Measurements from ENCODE around the gene GDPD5.
A peak's percentile ranks its signal among the peaks of the same experiment; 100 is the strongest.

Gene GDPD5

DNA sequence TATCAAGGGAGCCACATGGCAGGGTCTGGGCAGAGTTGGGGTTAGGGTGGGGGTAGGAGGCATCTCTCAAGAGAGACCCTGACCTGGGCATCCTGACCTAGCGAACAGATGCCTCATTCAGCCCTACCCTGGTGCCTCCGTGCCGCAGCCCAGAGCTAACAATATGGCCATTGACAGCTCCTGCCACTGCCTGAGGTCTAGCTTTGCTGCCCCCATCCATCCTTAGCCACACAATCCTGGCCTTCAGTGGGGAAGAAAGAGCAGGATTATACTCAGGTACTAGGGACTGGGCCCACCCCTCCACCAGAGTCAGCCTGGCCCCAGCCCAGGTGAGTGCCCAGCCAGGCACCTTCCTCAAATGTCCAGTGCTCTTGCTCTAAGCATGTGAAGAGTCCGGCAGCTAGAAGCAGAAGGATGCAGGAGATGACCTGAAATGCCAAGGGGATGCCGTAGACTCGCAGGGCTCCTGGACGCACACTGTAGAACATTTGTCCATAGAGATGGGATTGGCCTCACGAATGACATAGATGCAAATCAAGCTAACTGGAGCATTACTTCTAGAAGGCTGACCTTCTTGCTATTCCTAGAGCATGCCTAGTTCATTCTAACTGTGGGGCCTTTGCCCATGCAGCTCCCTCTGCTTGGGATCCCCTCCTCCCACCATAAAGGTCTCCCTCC, 23.0 kb upstream of the GDPD5 start:
- TF ChIP-seq, protein P1, sequence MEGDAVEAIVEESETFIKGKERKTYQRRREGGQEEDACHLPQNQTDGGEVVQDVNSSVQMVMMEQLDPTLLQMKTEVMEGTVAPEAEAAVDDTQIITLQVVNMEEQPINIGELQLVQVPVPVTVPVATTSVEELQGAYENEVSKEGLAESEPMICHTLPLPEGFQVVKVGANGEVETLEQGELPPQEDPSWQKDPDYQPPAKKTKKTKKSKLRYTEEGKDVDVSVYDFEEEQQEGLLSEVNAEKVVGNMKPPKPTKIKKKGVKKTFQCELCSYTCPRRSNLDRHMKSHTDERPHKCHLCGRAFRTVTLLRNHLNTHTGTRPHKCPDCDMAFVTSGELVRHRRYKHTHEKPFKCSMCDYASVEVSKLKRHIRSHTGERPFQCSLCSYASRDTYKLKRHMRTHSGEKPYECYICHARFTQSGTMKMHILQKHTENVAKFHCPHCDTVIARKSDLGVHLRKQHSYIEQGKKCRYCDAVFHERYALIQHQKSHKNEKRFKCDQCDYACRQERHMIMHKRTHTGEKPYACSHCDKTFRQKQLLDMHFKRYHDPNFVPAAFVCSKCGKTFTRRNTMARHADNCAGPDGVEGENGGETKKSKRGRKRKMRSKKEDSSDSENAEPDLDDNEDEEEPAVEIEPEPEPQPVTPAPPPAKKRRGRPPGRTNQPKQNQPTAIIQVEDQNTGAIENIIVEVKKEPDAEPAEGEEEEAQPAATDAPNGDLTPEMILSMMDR (IDR thresholded peaks at IDR 0.05; ENCODE audit: low read depth, low read length) = no peak
- no peak overlapping the region for H3K4me3 ChIP-seq (ENCODE audit: low read depth, low read length)

- TF ChIP-seq, protein P1 (IDR thresholded peaks at IDR 0.05; ENCODE audit: low read depth, low read length) = peak; percentile 72
- H3K4me3 ChIP-seq (ENCODE audit: low read depth, low read length) = no peak overlapping the region
These were observed 21.9 kb upstream of the GDPD5 start for GRCh38 chr11:75547617-75548058.

DNA sequence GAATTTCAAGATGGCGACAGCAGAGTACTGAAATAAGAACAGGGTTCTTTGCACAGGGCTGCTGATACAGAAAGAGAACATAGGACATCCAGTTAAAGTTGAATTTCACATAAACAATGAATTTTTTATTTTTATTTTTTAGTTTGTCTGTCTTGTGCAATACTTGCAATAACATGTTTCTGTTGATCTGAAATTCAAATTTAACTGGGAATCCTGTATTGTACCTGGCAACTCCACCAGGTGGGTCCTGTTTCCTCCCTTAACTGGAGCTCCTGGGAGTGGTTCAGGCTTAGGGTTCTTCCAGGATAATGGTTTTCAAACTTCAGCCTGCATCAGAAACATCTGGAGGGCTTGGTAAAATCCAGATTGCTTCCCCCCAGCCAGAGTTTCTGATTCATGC, 21.4 kb upstream of the GDPD5 start:
- TF ChIP-seq, protein P1 (IDR thresholded peaks at IDR 0.05; ENCODE audit: low read depth, low read length) = no peak
- no peak overlapping the region for H3K4me3 ChIP-seq (ENCODE audit: low read depth, low read length)

DNA sequence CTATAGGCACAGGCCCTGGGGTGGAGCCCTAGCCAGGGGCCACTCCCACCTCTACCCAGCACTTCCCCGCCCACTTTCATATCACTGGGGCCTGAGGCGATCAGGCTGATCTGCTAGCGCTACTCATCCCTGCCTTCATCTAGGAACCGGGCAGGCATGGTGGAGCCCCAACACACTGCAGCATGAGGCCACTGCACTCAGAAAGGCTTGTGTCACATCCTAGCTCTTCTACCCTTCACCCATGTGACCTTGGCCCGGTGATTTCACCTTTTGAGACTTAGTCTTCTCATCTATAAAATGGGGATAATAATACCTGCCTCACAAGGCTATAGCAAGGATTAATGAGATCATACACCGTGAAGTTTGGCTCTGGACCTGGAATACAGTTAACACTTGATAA, 18.1 kb upstream of the GDPD5 start:
- no peak overlapping the region for H3K4me3 ChIP-seq (ENCODE audit: low read depth, low read length)
- TF ChIP-seq, protein P1 (IDR thresholded peaks at IDR 0.05; ENCODE audit: low read depth, low read length) = no peak

DNA sequence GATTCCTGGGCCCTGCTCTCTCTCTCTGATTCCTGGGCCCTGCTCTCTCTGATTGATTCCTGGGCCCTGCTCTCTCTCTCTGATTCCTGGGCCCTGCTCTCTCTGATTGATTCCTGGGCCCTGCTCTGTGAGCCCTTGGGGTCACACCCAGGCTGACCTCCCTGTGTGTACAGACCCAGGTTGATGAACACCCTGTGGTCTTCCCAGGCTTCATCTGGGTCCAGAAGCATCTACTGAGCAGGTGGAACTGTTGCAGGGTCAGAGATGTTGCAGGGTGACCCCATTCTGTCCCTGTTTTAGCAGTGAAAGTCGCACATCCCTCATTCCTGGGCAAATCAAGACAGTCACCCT, 16.3 kb upstream of the GDPD5 start:
- TF ChIP-seq, protein P1 (IDR thresholded peaks at IDR 0.05; ENCODE audit: low read depth, low read length) = no peak
- H3K4me3 ChIP-seq (ENCODE audit: low read depth, low read length) = no peak overlapping the region

DNA sequence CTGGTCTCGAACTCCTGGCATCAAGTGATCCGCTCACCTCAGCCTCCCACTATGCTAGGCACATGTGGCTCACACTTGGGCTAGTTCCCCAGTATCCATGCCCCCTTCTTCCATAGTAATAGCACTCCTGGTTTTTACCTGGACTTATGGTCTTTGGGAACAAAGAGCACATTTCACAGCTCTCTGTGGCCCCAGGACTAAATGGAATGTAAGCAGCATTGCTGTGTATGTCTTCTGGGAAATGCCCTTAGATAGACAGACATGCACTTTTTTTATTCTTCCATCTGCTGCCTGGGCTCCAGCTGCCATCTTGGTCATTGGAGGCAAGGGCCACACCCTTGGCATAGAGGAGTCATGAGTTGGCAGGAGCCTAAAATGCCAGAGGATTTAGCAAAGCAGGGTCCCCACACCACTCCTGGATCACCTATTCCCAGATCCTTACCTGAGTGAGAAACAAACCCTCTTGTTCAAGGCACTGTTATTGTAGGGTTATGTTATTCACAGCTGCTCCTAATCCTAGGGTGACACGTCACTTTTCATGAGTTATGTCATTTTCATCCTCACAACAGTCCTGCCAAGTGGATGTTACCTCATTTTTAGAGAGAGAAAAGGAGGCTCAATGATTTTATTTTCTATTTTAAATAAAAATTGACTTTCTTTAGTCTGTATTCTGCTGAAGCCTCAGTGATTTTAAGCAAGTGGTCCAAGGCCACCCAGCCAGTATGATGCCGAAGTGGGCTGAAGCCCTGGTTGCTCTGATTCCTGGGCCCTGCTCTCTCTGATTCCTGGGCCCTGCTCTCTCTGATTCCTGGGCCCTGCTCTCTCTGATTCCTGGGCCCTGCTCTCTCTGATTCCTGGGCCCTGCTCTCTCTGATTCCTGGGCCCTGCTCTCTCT, 15.7 kb upstream of the GDPD5 start:
- H3K4me3 ChIP-seq (ENCODE audit: low read depth, low read length) = no peak overlapping the region
- TF ChIP-seq, protein P1 (IDR thresholded peaks at IDR 0.05; ENCODE audit: low read depth, low read length) = no peak
